MM.1S (cell line): ENCODE measurements around the gene DMXL2.
"Not testable (repeated sequence)": the region's sequence is repeated elsewhere in the genome, so short reads cannot be mapped to it uniquely, and the experiment has no call there.

Source experiments
- DNase-seq: peaks from one replicate; pipeline ENCODE4 v3.0.0-alpha.2; 2015
- H2AFZ ChIP-seq: fragments of 300-600 bp; sonication (generic); 2 replicates; pipeline ENCODE4 v1.6.0; 2016; ENCODE audit warnings: antibody characterized with exemption, low read length
- H3F3A ChIP-seq: fragments of 300-600 bp; sonication (generic); 2 replicates; pipeline ENCODE4 v1.6.1; 2016; ENCODE audit warnings: mild to moderate bottlenecking, antibody characterized with exemption, low read length, moderate library complexity, mixed read lengths; ENCODE audit not compliant: insufficient read depth
- H3K27ac ChIP-seq: fragments of 300-600 bp; sonication (generic); 2 replicates; pipeline ENCODE4 v1.5.1; 2016; ENCODE audit warnings: mild to moderate bottlenecking, low read length
- H3K27me3 ChIP-seq: fragments of 300-600 bp; sonication (generic); replicated peaks from 2 replicates; pipeline ENCODE4 v1.6.0; 2016; ENCODE audit warnings: low read length; ENCODE audit not compliant: insufficient read depth
- H3K36me3 ChIP-seq: fragments of 300-600 bp; sonication (generic); replicated peaks from 2 replicates; pipeline ENCODE4 v1.6.1; 2016; ENCODE audit warnings: mild to moderate bottlenecking, low read length, mixed read lengths; ENCODE audit not compliant: insufficient read depth
- H3K4me1 ChIP-seq: fragments of 300-600 bp; sonication (generic); 2 replicates; pipeline ENCODE4 v1.6.1; 2016; ENCODE audit warnings: low read length, mixed read lengths
- H3K4me2 ChIP-seq: fragments of 300-600 bp; sonication (generic); 2 replicates; pipeline ENCODE4 v1.6.0; 2016; ENCODE audit warnings: low read depth, low read length
- H3K4me3 ChIP-seq: fragments of 300-600 bp; sonication (generic); 2 replicates; pipeline ENCODE4 v1.5.1; 2016; ENCODE audit warnings: low read length, mixed read lengths
- H3K79me2 ChIP-seq: fragments of 300-600 bp; sonication (generic); 2 replicates; pipeline ENCODE4 v1.6.1; 2016; ENCODE audit warnings: mixed run types, low read length, mixed read lengths
- H3K9ac ChIP-seq: fragments of 300-600 bp; sonication (generic); 2 replicates; pipeline ENCODE4 v1.6.1; 2016; ENCODE audit warnings: low read length, mixed read lengths
- H3K9me2 ChIP-seq: fragments of 300-600 bp; sonication (generic); replicated peaks from 2 replicates; pipeline ENCODE4 v1.6.1; 2016; ENCODE audit warnings: mild to moderate bottlenecking, low read length, mixed read lengths; ENCODE audit not compliant: insufficient read depth
- H3K9me3 ChIP-seq: fragments of 300-600 bp; sonication (generic); replicated peaks from 2 replicates; pipeline ENCODE4 v1.6.1; 2016; ENCODE audit warnings: mild to moderate bottlenecking, low read length, mixed read lengths; ENCODE audit not compliant: insufficient read depth
- H4K20me1 ChIP-seq: fragments of 300-600 bp; sonication (generic); 2 replicates; pipeline ENCODE4 v1.6.1; 2016; ENCODE audit warnings: mild to moderate bottlenecking, low read length, moderate library complexity, mixed read lengths; ENCODE audit not compliant: insufficient read depth
- CTCF ChIP-seq: fragments of 300-600 bp; sonication (generic); IDR thresholded peaks from 2 replicates; pipeline ENCODE4 v1.5.1; 2016; ENCODE audit warnings: antibody characterized with exemption, low read length, mixed read lengths
- EZH2 ChIP-seq: fragments of 300-600 bp; sonication (generic); optimal IDR thresholded peaks from 2 replicates; pipeline ENCODE3; 2017; ENCODE audit warnings: low read depth, mild to moderate bottlenecking, antibody characterized with exemption, low read length, mixed read lengths
- EZH2phosphoT487 ChIP-seq: fragments of 300-600 bp; sonication (generic); IDR thresholded peaks from 2 replicates; pipeline ENCODE4 v1.6.1; 2018; ENCODE audit warnings: antibody characterized with exemption, low read length

DMXL2 gene

GRCh38 chr15:51575775-51576174 is 46.8 kb downstream of the DMXL2 start:
- Histone ChIP-seq H3K27ac (no peak overlapping the region), H3K36me3 (no peaks in the 10 kb centered on the region), H3K4me2 (no peak overlapping the region), H3K9me2 (no peaks in the 10 kb centered on the region), H3K9me3 (no peaks in the 10 kb centered on the region), H3K4me1 (no peaks in the 10 kb centered on the region), H3F3A (no peaks in the 10 kb centered on the region), H3K27me3 (no peaks in the 10 kb centered on the region), H4K20me1 (no peaks in the 10 kb centered on the region), H3K79me2 (no peaks in the 10 kb centered on the region), H3K9ac (no peak overlapping the region), H3K4me3 (no peak overlapping the region), H2AFZ (no peak overlapping the region)
- DNase-seq: no peak
- TF ChIP-seq EZH2phosphoT487: no peak
- no peak for TF ChIP-seq EZH2
- no peak for TF ChIP-seq CTCF

GRCh38 chr15:51573352-51573751 is 49.2 kb downstream of the DMXL2 start:
- H2AFZ ChIP-seq, H3K27ac ChIP-seq, H3K9ac ChIP-seq, H3K4me3 ChIP-seq, H3K4me2 ChIP-seq, H4K20me1 ChIP-seq, H3K9me2 ChIP-seq, H3K36me3 ChIP-seq, H3K9me3 ChIP-seq, H3K79me2 ChIP-seq, H3K27me3 ChIP-seq, H3F3A ChIP-seq, DNase-seq, H3K4me1 ChIP-seq: not testable (repeated sequence)

- H3K4me1 ChIP-seq, H3K9me2 ChIP-seq, H4K20me1 ChIP-seq, H3K9ac ChIP-seq, H3K79me2 ChIP-seq, H3K36me3 ChIP-seq, DNase-seq, H3K9me3 ChIP-seq, H2AFZ ChIP-seq, H3K27me3 ChIP-seq, H3K27ac ChIP-seq, H3F3A ChIP-seq, H3K4me3 ChIP-seq, H3K4me2 ChIP-seq: not testable (repeated sequence)
Observed at GRCh38 chr15:51568939-51569784, 53.4 kb downstream of the DMXL2 start.

- no peaks in the 10 kb centered on the region for H3K36me3 ChIP-seq
Observed at GRCh38 chr15:51561271-51561670, 61.3 kb downstream of the DMXL2 start.

More at GRCh38 chr15:51561271-51561670, 61.3 kb downstream of the DMXL2 start:
- Histone ChIP-seq H3K4me1 (no peaks in the 10 kb centered on the region), H3K9ac (no peak overlapping the region), H3K27ac (no peak overlapping the region), H3K4me3 (no peak overlapping the region), H3F3A (no peaks in the 10 kb centered on the region), H3K79me2 (no peaks in the 10 kb centered on the region), H4K20me1 (no peaks in the 10 kb centered on the region), H2AFZ (no peak overlapping the region), H3K4me2 (no peak overlapping the region), H3K9me3 (no peaks in the 10 kb centered on the region), H3K27me3 (no peaks in the 10 kb centered on the region), H3K9me2 (no peaks in the 10 kb centered on the region)
- DNase-seq: no peak
- TF ChIP-seq CTCF (no peak), EZH2phosphoT487 (no peak), EZH2 (no peak)
